HUES6 (cell line): ENCODE measurements around the gene NIPBL.

ENCODE experiments used
- H3K27ac ChIP-seq: 2 replicates; pipeline ENCODE4 v1.7.0; 2013; ENCODE audit warnings: low read depth, mild to moderate bottlenecking, low read length, inconsistent platforms
- H3K27me3 ChIP-seq: 2 replicates; pipeline ENCODE4 v1.6.1; 2013; ENCODE audit warnings: low read length; ENCODE audit not compliant: control insufficient read depth, insufficient read depth
- H3K36me3 ChIP-seq: 2 replicates; pipeline ENCODE4 v1.6.1; 2013; ENCODE audit warnings: low read length; ENCODE audit not compliant: control insufficient read depth, insufficient read depth
- H3K4me1 ChIP-seq: 2 replicates; pipeline ENCODE4 v1.6.1; 2013; ENCODE audit warnings: low read length; ENCODE audit not compliant: control insufficient read depth, insufficient read depth
- H3K4me3 ChIP-seq: 2 replicates; pipeline ENCODE4 v1.5.1; 2013; ENCODE audit warnings: low read depth, low read length
- H3K9ac ChIP-seq: one replicate; pipeline ENCODE4 v1.6.1; 2013; ENCODE audit warnings: mild to moderate bottlenecking, low read length
- H3K9me3 ChIP-seq: 2 replicates; pipeline ENCODE4 v1.6.1; 2013; ENCODE audit warnings: low read depth, low read length; ENCODE audit not compliant: control insufficient read depth, insufficient read depth

The NIPBL gene

GRCh38 chr5:37029436-37029835, 152.9 kb downstream of the NIPBL start:
- Histone ChIP-seq H3K9me3 (no peaks in the 10 kb centered on the region), H3K36me3 (peaks cover 47% of the 10 kb centered on the region), H3K4me3 (no peak overlapping the region), H3K27me3 (no peaks in the 10 kb centered on the region), H3K27ac (no peak overlapping the region), H3K9ac (no peak overlapping the region), H3K4me1 (no peaks in the 10 kb centered on the region)

GRCh38 chr5:37034955-37035354, 158.4 kb downstream of the NIPBL start:
- no peaks in the 10 kb centered on the region for H3K9me3 ChIP-seq
- H3K9ac ChIP-seq = no peak overlapping the region
- H3K27me3 ChIP-seq = no peaks in the 10 kb centered on the region
- no peaks in the 10 kb centered on the region for H3K4me1 ChIP-seq
- H3K36me3 ChIP-seq = peaks cover 16% of the 10 kb centered on the region
- H3K4me3 ChIP-seq = no peak overlapping the region
- H3K27ac ChIP-seq = no peak overlapping the region

GRCh38 chr5:37037840-37038239, 161.3 kb downstream of the NIPBL start:
- no peaks in the 10 kb centered on the region for H3K4me1 ChIP-seq
- H3K27me3 ChIP-seq = no peaks in the 10 kb centered on the region
- no peak overlapping the region for H3K4me3 ChIP-seq
- H3K9me3 ChIP-seq = no peaks in the 10 kb centered on the region
- no peak overlapping the region for H3K9ac ChIP-seq
- no peak overlapping the region for H3K27ac ChIP-seq
- H3K36me3 ChIP-seq = peaks cover 13% of the 10 kb centered on the region

GRCh38 chr5:37039824-37040223, 163.3 kb downstream of the NIPBL start:
- Histone ChIP-seq H3K36me3 (peaks cover 17% of the 10 kb centered on the region), H3K27ac (no peak overlapping the region), H3K9me3 (no peaks in the 10 kb centered on the region), H3K9ac (no peak overlapping the region), H3K27me3 (no peaks in the 10 kb centered on the region), H3K4me3 (no peak overlapping the region), H3K4me1 (no peaks in the 10 kb centered on the region)

GRCh38 chr5:37043693-37044092, 167.1 kb downstream of the NIPBL start:
- H3K27ac ChIP-seq = no peak overlapping the region
- no peaks in the 10 kb centered on the region for H3K4me1 ChIP-seq
- H3K9me3 ChIP-seq = no peaks in the 10 kb centered on the region
- no peaks in the 10 kb centered on the region for H3K27me3 ChIP-seq
- H3K36me3 ChIP-seq = peaks cover 35% of the 10 kb centered on the region
- no peak overlapping the region for H3K4me3 ChIP-seq
- H3K9ac ChIP-seq = no peak overlapping the region

GRCh38 chr5:37044120-37044519, 167.6 kb downstream of the NIPBL start:
- Histone ChIP-seq H3K4me3 (no peak overlapping the region), H3K27me3 (no peaks in the 10 kb centered on the region), H3K27ac (no peak overlapping the region), H3K36me3 (peaks cover 38% of the 10 kb centered on the region), H3K9me3 (no peaks in the 10 kb centered on the region), H3K9ac (no peak overlapping the region), H3K4me1 (no peaks in the 10 kb centered on the region)

- Histone ChIP-seq H3K36me3 (peaks cover 49% of the 10 kb centered on the region), H3K4me3 (no peak overlapping the region), H3K9ac (no peak overlapping the region), H3K27me3 (no peaks in the 10 kb centered on the region), H3K4me1 (no peaks in the 10 kb centered on the region), H3K9me3 (no peaks in the 10 kb centered on the region; the same call in 1 of the 2 replicates), H3K27ac (no peak overlapping the region)
Measured at GRCh38 chr5:37045703-37046102, 169.1 kb downstream of the NIPBL start.

- H3K9ac ChIP-seq = no peak overlapping the region
- H3K27ac ChIP-seq = no peak overlapping the region
- H3K4me3 ChIP-seq = no peak overlapping the region
- H3K36me3 ChIP-seq = peaks cover 68% of the 10 kb centered on the region
- H3K4me1 ChIP-seq = no peaks in the 10 kb centered on the region
- H3K27me3 ChIP-seq = no peaks in the 10 kb centered on the region
- H3K9me3 ChIP-seq = no peaks in the 10 kb centered on the region; the same call in 1 of the 2 replicates
Measured at GRCh38 chr5:37047947-37048346, 171.4 kb downstream of the NIPBL start.

GRCh38 chr5:37054391-37054790, 177.8 kb downstream of the NIPBL start:
- H3K4me3 ChIP-seq = no peak overlapping the region
- H3K9me3 ChIP-seq = no peaks in the 10 kb centered on the region; the same call in 1 of the 2 replicates
- no peak overlapping the region for H3K27ac ChIP-seq
- no peaks in the 10 kb centered on the region for H3K4me1 ChIP-seq
- no peaks in the 10 kb centered on the region for H3K27me3 ChIP-seq
- peaks cover 63% of the 10 kb centered on the region for H3K36me3 ChIP-seq
- no peak overlapping the region for H3K9ac ChIP-seq

- Histone ChIP-seq H3K36me3 (peaks cover 63% of the 10 kb centered on the region), H3K4me3 (no peak overlapping the region)
Measured at GRCh38 chr5:37055383-37055990, 178.9 kb downstream of the NIPBL start.

GRCh38 chr5:37056762-37057161, 180.2 kb downstream of the NIPBL start:
- H3K9me3 ChIP-seq = no peaks in the 10 kb centered on the region
- peaks cover 64% of the 10 kb centered on the region for H3K36me3 ChIP-seq
- no peaks in the 10 kb centered on the region for H3K27me3 ChIP-seq
- no peak overlapping the region for H3K4me3 ChIP-seq
- no peak overlapping the region for H3K27ac ChIP-seq
- H3K9ac ChIP-seq = no peak overlapping the region
- H3K4me1 ChIP-seq = no peaks in the 10 kb centered on the region

More at GRCh38 chr5:37055383-37055990, 178.9 kb downstream of the NIPBL start:
- Histone ChIP-seq H3K9me3 (no peaks in the 10 kb centered on the region; the same call in 1 of the 2 replicates), H3K9ac (no peak overlapping the region), H3K27ac (no peak overlapping the region), H3K27me3 (no peaks in the 10 kb centered on the region), H3K4me1 (no peaks in the 10 kb centered on the region)
